Measurements from ENCODE around the gene SIM2.
A peak's percentile ranks its signal among the peaks of the same experiment; 100 is the strongest.
"Not testable (repeated sequence)": the region's sequence is repeated elsewhere in the genome, so short reads cannot be mapped to it uniquely, and the experiment has no call there.

SIM2 gene, protein sequence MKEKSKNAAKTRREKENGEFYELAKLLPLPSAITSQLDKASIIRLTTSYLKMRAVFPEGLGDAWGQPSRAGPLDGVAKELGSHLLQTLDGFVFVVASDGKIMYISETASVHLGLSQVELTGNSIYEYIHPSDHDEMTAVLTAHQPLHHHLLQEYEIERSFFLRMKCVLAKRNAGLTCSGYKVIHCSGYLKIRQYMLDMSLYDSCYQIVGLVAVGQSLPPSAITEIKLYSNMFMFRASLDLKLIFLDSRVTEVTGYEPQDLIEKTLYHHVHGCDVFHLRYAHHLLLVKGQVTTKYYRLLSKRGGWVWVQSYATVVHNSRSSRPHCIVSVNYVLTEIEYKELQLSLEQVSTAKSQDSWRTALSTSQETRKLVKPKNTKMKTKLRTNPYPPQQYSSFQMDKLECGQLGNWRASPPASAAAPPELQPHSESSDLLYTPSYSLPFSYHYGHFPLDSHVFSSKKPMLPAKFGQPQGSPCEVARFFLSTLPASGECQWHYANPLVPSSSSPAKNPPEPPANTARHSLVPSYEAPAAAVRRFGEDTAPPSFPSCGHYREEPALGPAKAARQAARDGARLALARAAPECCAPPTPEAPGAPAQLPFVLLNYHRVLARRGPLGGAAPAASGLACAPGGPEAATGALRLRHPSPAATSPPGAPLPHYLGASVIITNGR

GRCh38 chr21:36698981-36699545, at the start of gene SIM2:
Gene SIM2, plus strand, starts transcription at chr21:36699115. Its CDS starts 632 bp downstream, at chr21:36699747.
- no peak for TF ChIP-seq CTCF (IDR thresholded peaks at IDR 0.05; ENCODE audit: low read length, missing control alignments)
- H3K4me3 ChIP-seq (replicated peaks; ENCODE audit: low read depth, low read length): no peak within 1 kb of the TSS
- DNase-seq (ENCODE audit: low read depth): peak; percentile 26

- H3K4me3 ChIP-seq (replicated peaks; ENCODE audit: low read depth, low read length): no peak overlapping the region
- DNase-seq (ENCODE audit: low read depth): no peak
- no peak for TF ChIP-seq CTCF (IDR thresholded peaks at IDR 0.05; ENCODE audit: low read length, missing control alignments)
Observed at GRCh38 chr21:36654324-36654723, 44.6 kb upstream of the SIM2 start.

GRCh38 chr21:36654796-36655325, 44.1 kb upstream of the SIM2 start:
- no peak for DNase-seq (ENCODE audit: low read depth)
- H3K4me3 ChIP-seq (replicated peaks; ENCODE audit: low read depth, low read length): no peak overlapping the region
- no peak for TF ChIP-seq CTCF (IDR thresholded peaks at IDR 0.05; ENCODE audit: low read length, missing control alignments)

GRCh38 chr21:36656138-36656537, 42.8 kb upstream of the SIM2 start:
- DNase-seq (ENCODE audit: low read depth): no peak
- H3K4me3 ChIP-seq (replicated peaks; ENCODE audit: low read depth, low read length): no peak overlapping the region
- no peak for TF ChIP-seq CTCF (IDR thresholded peaks at IDR 0.05; ENCODE audit: low read length, missing control alignments)

DNA sequence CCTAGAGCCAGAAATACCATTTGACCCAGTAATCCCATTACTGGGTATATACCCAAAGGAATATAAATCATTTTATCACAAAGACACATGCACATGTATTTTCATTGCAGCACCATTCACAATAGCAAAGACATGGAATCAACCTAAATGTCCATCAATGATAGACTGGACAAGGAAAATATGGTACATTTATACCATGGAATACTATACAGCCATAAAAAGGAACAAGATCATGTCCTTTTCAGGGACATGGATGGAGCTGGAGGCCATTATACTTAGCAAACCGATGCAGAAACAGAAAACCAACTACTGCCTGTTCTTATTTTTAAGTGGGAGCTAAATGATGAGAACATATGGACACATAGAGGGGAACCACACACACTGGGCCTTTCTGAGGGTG, 41.6 kb upstream of the SIM2 start:
- H3K4me3 ChIP-seq (replicated peaks; ENCODE audit: low read depth, low read length); DNase-seq (ENCODE audit: low read depth): not testable (repeated sequence)

- no peak for DNase-seq (ENCODE audit: low read depth)
- H3K4me3 ChIP-seq (replicated peaks; ENCODE audit: low read depth, low read length): no peak overlapping the region
- no peak for TF ChIP-seq CTCF (IDR thresholded peaks at IDR 0.05; ENCODE audit: low read length, missing control alignments)
Observed at GRCh38 chr21:36657999-36658398, 40.9 kb upstream of the SIM2 start.

DNA sequence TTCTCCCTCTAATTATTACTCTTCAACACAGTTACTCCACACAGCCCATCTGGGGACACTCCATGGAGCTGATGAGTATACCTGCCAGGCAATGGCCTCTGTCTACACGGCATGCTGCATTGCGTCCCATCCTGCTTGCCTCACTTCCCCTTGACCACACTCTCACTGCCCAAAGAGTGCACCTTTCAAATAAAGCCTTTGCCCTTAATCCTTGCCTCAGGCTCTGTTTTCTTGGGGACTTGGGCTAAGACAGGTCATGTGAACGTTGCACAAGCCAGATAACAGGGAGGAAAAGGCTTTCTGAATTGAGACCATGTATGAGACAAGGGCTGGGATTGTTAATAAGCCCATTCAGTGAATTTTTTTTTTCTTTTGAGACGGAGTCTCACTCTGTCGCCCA, 40.0 kb upstream of the SIM2 start:
- H3K4me3 ChIP-seq (replicated peaks; ENCODE audit: low read depth, low read length): no peak overlapping the region
- no peak for TF ChIP-seq CTCF (IDR thresholded peaks at IDR 0.05; ENCODE audit: low read length, missing control alignments)
- DNase-seq (ENCODE audit: low read depth): no peak
